ENCODE measurements around the gene CYFIP2. TPM values are rescaled to one million over a fixed set of nuclear protein-coding genes. Genes with fewer than 3 reads are reported as not detected.

The CYFIP2 gene
- total RNA-seq, 1 experiment from 2014 or later = 95.3 TPM

DNA sequence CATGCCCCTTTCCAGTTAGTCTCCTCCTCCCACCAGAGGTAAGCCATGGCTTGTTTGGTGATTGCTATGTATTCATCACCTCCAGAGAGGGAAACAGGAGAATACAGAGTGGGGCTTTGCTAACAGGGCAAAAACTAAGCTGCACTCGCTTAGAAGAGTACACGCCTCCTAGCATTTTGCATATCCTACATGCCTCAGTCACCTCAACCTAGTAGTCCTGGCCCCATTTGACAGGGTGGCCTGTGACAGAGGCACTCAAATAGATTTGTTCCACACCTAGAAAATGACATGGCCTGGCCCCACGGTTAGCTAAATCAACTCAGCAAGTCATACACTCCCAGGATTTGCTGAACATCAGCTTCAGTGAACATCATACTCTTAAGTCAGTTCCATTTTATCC is 90.7 kb downstream of the CYFIP2 start (continued):
- TF ChIP-seq, protein P1, sequence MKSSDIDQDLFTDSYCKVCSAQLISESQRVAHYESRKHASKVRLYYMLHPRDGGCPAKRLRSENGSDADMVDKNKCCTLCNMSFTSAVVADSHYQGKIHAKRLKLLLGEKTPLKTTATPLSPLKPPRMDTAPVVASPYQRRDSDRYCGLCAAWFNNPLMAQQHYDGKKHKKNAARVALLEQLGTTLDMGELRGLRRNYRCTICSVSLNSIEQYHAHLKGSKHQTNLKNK (CRISPR knock-in tag; IDR thresholded peaks at IDR 0.05) = no peak
- TF ChIP-seq NR1H2 (CRISPR knock-in tag; IDR thresholded peaks at IDR 0.05) (no peak), ELF4 (CRISPR knock-in tag; IDR thresholded peaks at IDR 0.05; ENCODE audit: low read depth) (no peak), TP53 (CRISPR knock-in tag; IDR thresholded peaks at IDR 0.05) (no peak)

- Mint-ChIP-seq H3K27me3 (ENCODE audit: low read depth) (no peaks in the 10 kb centered on the region), H3K4me3 (no peak overlapping the region), H3K36me3 (peaks cover 26% of the 10 kb centered on the region), H3K4me1 (peaks cover 2% of the 10 kb centered on the region; the same call in 1 of the 2 replicates), H3K27ac (no peak overlapping the region), H3K9me3 (no peaks in the 10 kb centered on the region)
- ChIA-PET POLR2A (no interaction called here), CTCF (interaction anchor here (0.6 kb wide), 1 partner anchor 597 kb away, joined by 3 read pairs; no protein-coding TSS in a partner anchor)
- DNase-seq (ENCODE audit: low spot score) (no peak), ATAC-seq (no peak)
- TF ChIP-seq NR3C1 (CRISPR knock-in tag; conservative IDR thresholded peaks at IDR 0.05; ENCODE audit: low read depth) (no peak), ZBTB21 (CRISPR knock-in tag; IDR thresholded peaks at IDR 0.05; ENCODE audit: borderline replicate concordance) (no peak), ETV6 (CRISPR knock-in tag; IDR thresholded peaks at IDR 0.05) (no peak), ATF2 (CRISPR knock-in tag; IDR thresholded peaks at IDR 0.05; ENCODE audit: borderline replicate concordance, low read depth) (no peak), IRF2 (CRISPR knock-in tag; IDR thresholded peaks at IDR 0.05; ENCODE audit: borderline replicate concordance, low read depth) (no peak), ELF4 (CRISPR knock-in tag; IDR thresholded peaks at IDR 0.05; ENCODE audit: low read depth) (no peak), IRF1 (CRISPR knock-in tag; IDR thresholded peaks at IDR 0.05) (no peak), EMX1 (CRISPR knock-in tag; IDR thresholded peaks at IDR 0.05) (no peak), KAT7 (CRISPR knock-in tag; IDR thresholded peaks at IDR 0.05; ENCODE audit: borderline replicate concordance) (no peak), GTF2I (CRISPR knock-in tag; conservative IDR thresholded peaks at IDR 0.05) (no peak), ZNF396 (CRISPR knock-in tag; IDR thresholded peaks at IDR 0.05; ENCODE audit: borderline replicate concordance) (no peak)
- TF ChIP-seq, protein P2, sequence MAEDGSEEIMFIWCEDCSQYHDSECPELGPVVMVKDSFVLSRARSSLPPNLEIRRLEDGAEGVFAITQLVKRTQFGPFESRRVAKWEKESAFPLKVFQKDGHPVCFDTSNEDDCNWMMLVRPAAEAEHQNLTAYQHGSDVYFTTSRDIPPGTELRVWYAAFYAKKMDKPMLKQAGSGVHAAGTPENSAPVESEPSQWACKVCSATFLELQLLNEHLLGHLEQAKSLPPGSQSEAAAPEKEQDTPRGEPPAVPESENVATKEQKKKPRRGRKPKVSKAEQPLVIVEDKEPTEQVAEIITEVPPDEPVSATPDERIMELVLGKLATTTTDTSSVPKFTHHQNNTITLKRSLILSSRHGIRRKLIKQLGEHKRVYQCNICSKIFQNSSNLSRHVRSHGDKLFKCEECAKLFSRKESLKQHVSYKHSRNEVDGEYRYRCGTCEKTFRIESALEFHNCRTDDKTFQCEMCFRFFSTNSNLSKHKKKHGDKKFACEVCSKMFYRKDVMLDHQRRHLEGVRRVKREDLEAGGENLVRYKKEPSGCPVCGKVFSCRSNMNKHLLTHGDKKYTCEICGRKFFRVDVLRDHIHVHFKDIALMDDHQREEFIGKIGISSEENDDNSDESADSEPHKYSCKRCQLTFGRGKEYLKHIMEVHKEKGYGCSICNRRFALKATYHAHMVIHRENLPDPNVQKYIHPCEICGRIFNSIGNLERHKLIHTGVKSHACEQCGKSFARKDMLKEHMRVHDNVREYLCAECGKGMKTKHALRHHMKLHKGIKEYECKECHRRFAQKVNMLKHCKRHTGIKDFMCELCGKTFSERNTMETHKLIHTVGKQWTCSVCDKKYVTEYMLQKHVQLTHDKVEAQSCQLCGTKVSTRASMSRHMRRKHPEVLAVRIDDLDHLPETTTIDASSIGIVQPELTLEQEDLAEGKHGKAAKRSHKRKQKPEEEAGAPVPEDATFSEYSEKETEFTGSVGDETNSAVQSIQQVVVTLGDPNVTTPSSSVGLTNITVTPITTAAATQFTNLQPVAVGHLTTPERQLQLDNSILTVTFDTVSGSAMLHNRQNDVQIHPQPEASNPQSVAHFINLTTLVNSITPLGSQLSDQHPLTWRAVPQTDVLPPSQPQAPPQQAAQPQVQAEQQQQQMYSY (CRISPR knock-in tag; IDR thresholded peaks at IDR 0.05) = no peak
These were observed 91.9 kb downstream of the CYFIP2 start for GRCh38 chr5:157357823-157358222.

GRCh38 chr5:157358871-157359270 is 92.9 kb downstream of the CYFIP2 start:
- Mint-ChIP-seq H3K4me3 (no peak overlapping the region), H3K4me1 (no peaks in the 10 kb centered on the region), H3K9me3 (no peaks in the 10 kb centered on the region), H3K36me3 (peaks cover 28% of the 10 kb centered on the region), H3K27me3 (ENCODE audit: low read depth) (no peaks in the 10 kb centered on the region), H3K27ac (no peak overlapping the region)
- DNase-seq (ENCODE audit: low spot score) (no peak), ATAC-seq (no peak)
- ChIA-PET POLR2A (no interaction called here), CTCF (no interaction called here)
- TF ChIP-seq ZBTB21 (CRISPR knock-in tag; IDR thresholded peaks at IDR 0.05; ENCODE audit: borderline replicate concordance) (no peak), GRHL2 (CRISPR knock-in tag; IDR thresholded peaks at IDR 0.05; ENCODE audit: insufficient replicate concordance, severe bottlenecking) (no peak), GABPB1 (CRISPR knock-in tag; IDR thresholded peaks at IDR 0.05) (no peak)
- TF ChIP-seq, protein P2 (CRISPR knock-in tag; IDR thresholded peaks at IDR 0.05) = no peak
- TF ChIP-seq, protein P3, sequence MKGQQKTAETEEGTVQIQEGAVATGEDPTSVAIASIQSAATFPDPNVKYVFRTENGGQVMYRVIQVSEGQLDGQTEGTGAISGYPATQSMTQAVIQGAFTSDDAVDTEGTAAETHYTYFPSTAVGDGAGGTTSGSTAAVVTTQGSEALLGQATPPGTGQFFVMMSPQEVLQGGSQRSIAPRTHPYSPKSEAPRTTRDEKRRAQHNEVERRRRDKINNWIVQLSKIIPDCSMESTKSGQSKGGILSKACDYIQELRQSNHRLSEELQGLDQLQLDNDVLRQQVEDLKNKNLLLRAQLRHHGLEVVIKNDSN (CRISPR knock-in tag; IDR thresholded peaks at IDR 0.05) = no peak
- TF ChIP-seq, protein P4, sequence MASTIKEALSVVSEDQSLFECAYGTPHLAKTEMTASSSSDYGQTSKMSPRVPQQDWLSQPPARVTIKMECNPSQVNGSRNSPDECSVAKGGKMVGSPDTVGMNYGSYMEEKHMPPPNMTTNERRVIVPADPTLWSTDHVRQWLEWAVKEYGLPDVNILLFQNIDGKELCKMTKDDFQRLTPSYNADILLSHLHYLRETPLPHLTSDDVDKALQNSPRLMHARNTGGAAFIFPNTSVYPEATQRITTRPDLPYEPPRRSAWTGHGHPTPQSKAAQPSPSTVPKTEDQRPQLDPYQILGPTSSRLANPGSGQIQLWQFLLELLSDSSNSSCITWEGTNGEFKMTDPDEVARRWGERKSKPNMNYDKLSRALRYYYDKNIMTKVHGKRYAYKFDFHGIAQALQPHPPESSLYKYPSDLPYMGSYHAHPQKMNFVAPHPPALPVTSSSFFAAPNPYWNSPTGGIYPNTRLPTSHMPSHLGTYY (CRISPR knock-in tag; IDR thresholded peaks at IDR 0.05) = no peak
- TF ChIP-seq, protein P5, sequence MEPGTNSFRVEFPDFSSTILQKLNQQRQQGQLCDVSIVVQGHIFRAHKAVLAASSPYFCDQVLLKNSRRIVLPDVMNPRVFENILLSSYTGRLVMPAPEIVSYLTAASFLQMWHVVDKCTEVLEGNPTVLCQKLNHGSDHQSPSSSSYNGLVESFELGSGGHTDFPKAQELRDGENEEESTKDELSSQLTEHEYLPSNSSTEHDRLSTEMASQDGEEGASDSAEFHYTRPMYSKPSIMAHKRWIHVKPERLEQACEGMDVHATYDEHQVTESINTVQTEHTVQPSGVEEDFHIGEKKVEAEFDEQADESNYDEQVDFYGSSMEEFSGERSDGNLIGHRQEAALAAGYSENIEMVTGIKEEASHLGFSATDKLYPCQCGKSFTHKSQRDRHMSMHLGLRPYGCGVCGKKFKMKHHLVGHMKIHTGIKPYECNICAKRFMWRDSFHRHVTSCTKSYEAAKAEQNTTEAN (CRISPR knock-in tag; IDR thresholded peaks at IDR 0.05) = no peak

Measured in WTC11 (cell line).